ENCODE data around the gene NTRK2. TPM values are rescaled to one million over a fixed set of nuclear protein-coding genes. Genes with fewer than 3 reads are reported as not detected.
"Not testable (repeated sequence)": the region's sequence is repeated elsewhere in the genome, so short reads cannot be mapped to it uniquely, and the experiment has no call there.

NTRK2 gene
- total and polyA plus RNA-seq, 4 donors, result 0.26 to 1.4 (median 0.56) TPM

DNA sequence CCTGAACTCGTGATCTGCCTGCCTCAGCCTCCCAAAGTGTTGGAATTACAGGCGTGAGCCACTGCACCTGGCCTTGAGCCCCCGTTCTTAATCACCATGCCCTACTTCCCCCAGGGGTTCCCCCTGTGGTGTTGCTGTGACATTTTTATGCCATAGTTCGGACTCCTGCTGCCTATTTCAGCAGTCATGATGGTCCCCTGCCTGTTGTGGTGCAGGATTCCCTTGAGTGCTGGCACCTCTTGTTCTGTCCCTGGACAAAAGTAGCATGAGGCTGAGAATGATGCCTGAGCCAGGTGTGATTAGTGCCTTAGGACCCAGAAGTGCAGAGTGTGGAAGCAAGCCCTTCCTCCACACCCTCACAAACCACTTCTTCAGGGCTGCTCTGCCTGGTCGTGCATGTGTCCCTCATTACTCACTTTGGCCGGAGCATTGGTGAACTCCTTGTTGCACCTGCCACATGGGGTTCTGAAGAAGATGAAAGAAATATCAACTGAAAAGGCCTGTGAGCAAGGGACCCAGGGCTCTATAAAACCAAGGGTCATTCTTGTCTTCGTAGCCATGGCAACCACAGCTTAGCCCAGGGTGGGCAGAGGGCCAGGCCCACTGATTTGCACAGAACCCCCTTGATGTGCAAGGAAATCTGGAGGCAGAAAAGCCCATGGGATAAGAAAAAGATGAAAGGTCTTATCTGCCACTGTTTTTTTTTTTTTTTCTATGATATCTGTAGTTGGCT is 228.0 kb downstream of the NTRK2 start:
- no peaks in the 10 kb centered on the region for H3K36me3 ChIP-seq (ENCODE audit: control insufficient read depth in 4 of 4, insufficient read depth in 3 of 4, low read depth in 1 of 4, low read length in 3 of 4)
- DNase-seq (ENCODE audit: low spot score), result no peak
- 72% methylated on average over 7 of the region's 7 CpGs for WGBS
- no peak overlapping the region for H3K4me3 ChIP-seq (ENCODE audit: low read depth in 1 of 3, low read length in 3 of 3)
- no peak overlapping the region for H3K27ac ChIP-seq (ENCODE audit: low read depth in 1 of 2, low read length in 2 of 2)
- no peaks in the 10 kb centered on the region for H3K4me1 ChIP-seq (ENCODE audit: control insufficient read depth in 4 of 4, insufficient read depth in 4 of 4, low read length in 3 of 4)
- peaks cover 0 to under 1% (median 0%) of the 10 kb centered on the region in 4 donors for H3K27me3 ChIP-seq (ENCODE audit: control insufficient read depth in 4 of 4, insufficient read depth in 4 of 4, low read length in 3 of 4)
- no peak for TF ChIP-seq TAF1 (conservative IDR thresholded peaks at IDR 0.05)
- TF ChIP-seq RAD21 (IDR thresholded peaks at IDR 0.05), result no peak
- no peak for TF ChIP-seq YY1 (IDR thresholded peaks at IDR 0.05)
- TF ChIP-seq HNF4G (IDR thresholded peaks at IDR 0.05), result no peak
- no peak for TF ChIP-seq HNF4A (conservative IDR thresholded peaks at IDR 0.05)
- H3K9me3 ChIP-seq (ENCODE audit: control insufficient read depth in 4 of 4, low read length in 3 of 4), result no peaks in the 10 kb centered on the region
- no peak overlapping the region for H3K9ac ChIP-seq (ENCODE audit: low read depth in 1 of 2, low read length in 2 of 2)

DNA sequence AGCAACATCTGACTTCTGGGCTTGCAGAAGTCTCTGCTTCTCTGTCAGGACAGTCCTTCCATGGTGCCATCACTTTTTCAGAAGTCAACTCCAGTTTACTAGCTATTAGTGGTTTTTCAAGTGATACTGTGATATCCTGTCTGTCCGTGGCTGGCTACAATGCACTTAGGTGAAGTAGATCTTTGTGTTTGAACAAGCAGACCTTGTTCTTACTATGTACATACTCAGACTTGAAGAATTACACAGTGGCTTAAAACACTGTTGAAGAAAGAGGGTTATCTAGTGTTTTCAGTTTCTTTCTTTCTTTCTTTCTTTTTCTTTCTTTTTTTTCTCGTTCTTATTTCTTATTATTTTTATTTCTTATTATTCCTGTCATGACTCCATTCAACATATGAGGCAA is 228.7 kb downstream of the NTRK2 start:
- 47% methylated on average over 2 of the region's 2 CpGs for WGBS

DNA sequence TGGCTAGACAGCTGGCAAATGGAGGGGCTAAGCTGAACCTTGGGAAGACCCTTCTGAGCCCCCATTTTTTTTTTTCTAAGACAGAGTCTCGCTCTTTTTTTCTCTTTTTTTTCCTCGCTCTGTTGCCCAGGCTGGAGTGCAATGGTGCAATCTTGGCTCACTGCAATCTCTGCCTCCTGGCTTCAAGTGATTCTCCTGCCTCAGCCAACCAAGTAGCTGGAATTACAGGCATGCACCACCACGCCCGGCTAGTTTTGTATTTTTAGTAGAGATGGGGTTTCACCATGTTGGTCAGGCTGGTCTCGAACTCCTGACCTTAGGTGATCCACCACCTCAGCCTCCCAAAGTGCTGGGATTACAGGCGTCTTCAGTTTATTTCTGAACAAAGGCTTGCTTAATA is 229.1 kb downstream of the NTRK2 start:
- 76% methylated on average over 6 of the region's 6 CpGs for WGBS
- not testable (repeated sequence) for H3K27ac ChIP-seq (ENCODE audit: low read depth in 1 of 2, low read length in 2 of 2); H3K36me3 ChIP-seq (ENCODE audit: control insufficient read depth in 4 of 4, insufficient read depth in 3 of 4, low read depth in 1 of 4, low read length in 3 of 4); H3K4me1 ChIP-seq (ENCODE audit: control insufficient read depth in 4 of 4, insufficient read depth in 4 of 4, low read length in 3 of 4); H3K27me3 ChIP-seq (ENCODE audit: control insufficient read depth in 4 of 4, insufficient read depth in 4 of 4, low read length in 3 of 4); H3K9ac ChIP-seq (ENCODE audit: low read depth in 1 of 2, low read length in 2 of 2); H3K4me3 ChIP-seq (ENCODE audit: low read depth in 1 of 3, low read length in 3 of 3); H3K9me3 ChIP-seq (ENCODE audit: control insufficient read depth in 4 of 4, low read length in 3 of 4); DNase-seq (ENCODE audit: low spot score)

More for the DNA sequence above, 228.7 kb downstream of the NTRK2 start:
- TF ChIP-seq RAD21 (IDR thresholded peaks at IDR 0.05), result no peak
- no peak for TF ChIP-seq YY1 (IDR thresholded peaks at IDR 0.05)
- TF ChIP-seq NR2F2 (IDR thresholded peaks at IDR 0.05), result no peak
- TF ChIP-seq, protein P1, sequence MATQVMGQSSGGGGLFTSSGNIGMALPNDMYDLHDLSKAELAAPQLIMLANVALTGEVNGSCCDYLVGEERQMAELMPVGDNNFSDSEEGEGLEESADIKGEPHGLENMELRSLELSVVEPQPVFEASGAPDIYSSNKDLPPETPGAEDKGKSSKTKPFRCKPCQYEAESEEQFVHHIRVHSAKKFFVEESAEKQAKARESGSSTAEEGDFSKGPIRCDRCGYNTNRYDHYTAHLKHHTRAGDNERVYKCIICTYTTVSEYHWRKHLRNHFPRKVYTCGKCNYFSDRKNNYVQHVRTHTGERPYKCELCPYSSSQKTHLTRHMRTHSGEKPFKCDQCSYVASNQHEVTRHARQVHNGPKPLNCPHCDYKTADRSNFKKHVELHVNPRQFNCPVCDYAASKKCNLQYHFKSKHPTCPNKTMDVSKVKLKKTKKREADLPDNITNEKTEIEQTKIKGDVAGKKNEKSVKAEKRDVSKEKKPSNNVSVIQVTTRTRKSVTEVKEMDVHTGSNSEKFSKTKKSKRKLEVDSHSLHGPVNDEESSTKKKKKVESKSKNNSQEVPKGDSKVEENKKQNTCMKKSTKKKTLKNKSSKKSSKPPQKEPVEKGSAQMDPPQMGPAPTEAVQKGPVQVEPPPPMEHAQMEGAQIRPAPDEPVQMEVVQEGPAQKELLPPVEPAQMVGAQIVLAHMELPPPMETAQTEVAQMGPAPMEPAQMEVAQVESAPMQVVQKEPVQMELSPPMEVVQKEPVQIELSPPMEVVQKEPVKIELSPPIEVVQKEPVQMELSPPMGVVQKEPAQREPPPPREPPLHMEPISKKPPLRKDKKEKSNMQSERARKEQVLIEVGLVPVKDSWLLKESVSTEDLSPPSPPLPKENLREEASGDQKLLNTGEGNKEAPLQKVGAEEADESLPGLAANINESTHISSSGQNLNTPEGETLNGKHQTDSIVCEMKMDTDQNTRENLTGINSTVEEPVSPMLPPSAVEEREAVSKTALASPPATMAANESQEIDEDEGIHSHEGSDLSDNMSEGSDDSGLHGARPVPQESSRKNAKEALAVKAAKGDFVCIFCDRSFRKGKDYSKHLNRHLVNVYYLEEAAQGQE (IDR thresholded peaks at IDR 0.05), result no peak
- TF ChIP-seq JUND (IDR thresholded peaks at IDR 0.05), result no peak
- TF ChIP-seq, protein P2, sequence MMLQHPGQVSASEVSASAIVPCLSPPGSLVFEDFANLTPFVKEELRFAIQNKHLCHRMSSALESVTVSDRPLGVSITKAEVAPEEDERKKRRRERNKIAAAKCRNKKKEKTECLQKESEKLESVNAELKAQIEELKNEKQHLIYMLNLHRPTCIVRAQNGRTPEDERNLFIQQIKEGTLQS (IDR thresholded peaks at IDR 0.05), result no peak
- TF ChIP-seq, protein P3, sequence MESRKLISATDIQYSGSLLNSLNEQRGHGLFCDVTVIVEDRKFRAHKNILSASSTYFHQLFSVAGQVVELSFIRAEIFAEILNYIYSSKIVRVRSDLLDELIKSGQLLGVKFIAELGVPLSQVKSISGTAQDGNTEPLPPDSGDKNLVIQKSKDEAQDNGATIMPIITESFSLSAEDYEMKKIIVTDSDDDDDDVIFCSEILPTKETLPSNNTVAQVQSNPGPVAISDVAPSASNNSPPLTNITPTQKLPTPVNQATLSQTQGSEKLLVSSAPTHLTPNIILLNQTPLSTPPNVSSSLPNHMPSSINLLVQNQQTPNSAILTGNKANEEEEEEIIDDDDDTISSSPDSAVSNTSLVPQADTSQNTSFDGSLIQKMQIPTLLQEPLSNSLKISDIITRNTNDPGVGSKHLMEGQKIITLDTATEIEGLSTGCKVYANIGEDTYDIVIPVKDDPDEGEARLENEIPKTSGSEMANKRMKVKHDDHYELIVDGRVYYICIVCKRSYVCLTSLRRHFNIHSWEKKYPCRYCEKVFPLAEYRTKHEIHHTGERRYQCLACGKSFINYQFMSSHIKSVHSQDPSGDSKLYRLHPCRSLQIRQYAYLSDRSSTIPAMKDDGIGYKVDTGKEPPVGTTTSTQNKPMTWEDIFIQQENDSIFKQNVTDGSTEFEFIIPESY (IDR thresholded peaks at IDR 0.05), result no peak
- TF ChIP-seq TAF1 (conservative IDR thresholded peaks at IDR 0.05), result no peak
- no peak for TF ChIP-seq FOXA1 (IDR thresholded peaks at IDR 0.05)
- TF ChIP-seq HNF4G (IDR thresholded peaks at IDR 0.05), result no peak
- no peaks in the 10 kb centered on the region for H3K9me3 ChIP-seq (ENCODE audit: control insufficient read depth in 4 of 4, low read length in 3 of 4)
- H3K4me1 ChIP-seq (ENCODE audit: control insufficient read depth in 4 of 4, insufficient read depth in 4 of 4, low read length in 3 of 4), result no peaks in the 10 kb centered on the region
- H3K36me3 ChIP-seq (ENCODE audit: control insufficient read depth in 4 of 4, insufficient read depth in 3 of 4, low read depth in 1 of 4, low read length in 3 of 4), result no peaks in the 10 kb centered on the region
- H3K9ac ChIP-seq (ENCODE audit: low read depth in 1 of 2, low read length in 2 of 2), result no peak overlapping the region
- no peak overlapping the region for H3K4me3 ChIP-seq (ENCODE audit: low read depth in 1 of 3, low read length in 3 of 3)
- no peak for DNase-seq (ENCODE audit: low spot score)
- peaks cover 0 to 2% (median 0%) of the 10 kb centered on the region in 4 donors for H3K27me3 ChIP-seq (ENCODE audit: control insufficient read depth in 4 of 4, insufficient read depth in 4 of 4, low read length in 3 of 4)
- H3K27ac ChIP-seq (ENCODE audit: low read depth in 1 of 2, low read length in 2 of 2), result no peak overlapping the region
